Neural cell (in vitro differentiated cells): ENCODE results near the gene SH3BP4. TPM values are rescaled to one million over a fixed set of nuclear protein-coding genes. Genes with fewer than 3 reads are reported as not detected.

Experiments
- H2AFZ ChIP-seq: fragments of 200-600, 300-800 bp; sonication (generic), shearing (Covaris generic); 2 replicates; pipeline ENCODE4 v1.6.0; 2014; ENCODE audit warnings: low read depth, mild to moderate bottlenecking, antibody characterized with exemption, low read length, moderate library complexity
- H3F3A ChIP-seq: fragments of 200-600 bp; shearing (Covaris generic); 2 replicates; pipeline ENCODE4 v1.6.1; 2016; ENCODE audit warnings: mild to moderate bottlenecking, moderate library complexity, mixed read lengths, antibody characterized with exemption, low read length; ENCODE audit not compliant: insufficient read depth, poor library complexity, severe bottlenecking
- H3K27ac ChIP-seq: fragments of 200-600, 300-800 bp; sonication (generic), shearing (Covaris generic); 2 replicates; pipeline ENCODE4 v1.5.1; 2014; ENCODE audit warnings: mild to moderate bottlenecking, low read length, moderate library complexity
- H3K27me3 ChIP-seq: fragments of 300-800, 200-600 bp; sonication (generic), shearing (Covaris generic); 2 replicates; pipeline ENCODE4 v1.6.0; 2014; ENCODE audit warnings: mild to moderate bottlenecking, low read depth, low read length, moderate library complexity; ENCODE audit not compliant: insufficient read depth
- H3K36me3 ChIP-seq: fragments of 300-800, 200-600 bp; sonication (generic), shearing (Covaris generic); 2 replicates; pipeline ENCODE4 v1.5.1; 2014; ENCODE audit warnings: mild to moderate bottlenecking, antibody characterized with exemption, low read length, moderate library complexity; ENCODE audit not compliant: insufficient read depth
- H3K4me2 ChIP-seq: fragments of 300-800, 200-600 bp; sonication (generic), shearing (Covaris generic); 2 replicates; pipeline ENCODE4 v1.6.0; 2014; ENCODE audit warnings: mild to moderate bottlenecking, low read length
- H3K4me3 ChIP-seq: fragments of 300-800, 200-600 bp; sonication (generic), shearing (Covaris generic); 2 replicates; pipeline ENCODE4 v1.5.1; 2014; ENCODE audit warnings: mild to moderate bottlenecking, low read length, moderate library complexity
- H3K79me2 ChIP-seq: fragments of 200-600 bp; shearing (Covaris generic); replicated peaks from 2 replicates; pipeline ENCODE4 v1.6.0; 2014; ENCODE audit warnings: mild to moderate bottlenecking, low read length, moderate library complexity; ENCODE audit not compliant: insufficient read depth
- H3K9ac ChIP-seq: fragments of 300-800, 200-600 bp; sonication (generic), shearing (Covaris generic); 2 replicates; pipeline ENCODE4 v1.6.1; 2016; ENCODE audit warnings: mild to moderate bottlenecking, low read length, mixed read lengths
- H3K9me2 ChIP-seq: fragments of 200-600 bp; shearing (Covaris generic); 2 replicates; pipeline ENCODE4 v1.6.1; 2016; ENCODE audit warnings: mild to moderate bottlenecking, low read length, mixed read lengths; ENCODE audit not compliant: insufficient read depth
- H3K9me3 ChIP-seq: fragments of 200-600, 300-800 bp; sonication (generic), shearing (Covaris generic); 2 replicates; pipeline ENCODE4 v1.6.1; 2016; ENCODE audit warnings: mild to moderate bottlenecking, mixed run types, low read length, moderate library complexity, mixed read lengths
- H4K20me1 ChIP-seq: fragments of 200-600 bp; shearing (Covaris generic); 2 replicates; pipeline ENCODE4 v1.6.1; 2016; ENCODE audit warnings: mild to moderate bottlenecking, mixed run types; ENCODE audit not compliant: insufficient read depth
- EP300 ChIP-seq: fragments of 450-650 bp; conservative IDR thresholded peaks from 2 replicates; pipeline ENCODE4 v1.6.1; 2014; ENCODE audit warnings: antibody characterized with exemption, mild to moderate bottlenecking, moderate library complexity; ENCODE audit not compliant: poor library complexity, severe bottlenecking
- EZH2 ChIP-seq: fragments of 200-600, 300-800 bp; shearing (Covaris generic), sonication (generic); IDR thresholded peaks from 2 replicates; pipeline ENCODE4 v1.6.1; 2014; ENCODE audit warnings: antibody characterized with exemption, low read length, borderline replicate concordance, mild to moderate bottlenecking; ENCODE audit not compliant: insufficient read depth, poor library complexity, severe bottlenecking
- MXI1 ChIP-seq: fragments of 450-650 bp; conservative IDR thresholded peaks from 2 replicates; pipeline ENCODE4 v1.6.1; 2014; ENCODE audit warnings: antibody characterized with exemption, mild to moderate bottlenecking; ENCODE audit not compliant: poor library complexity, severe bottlenecking
- POLR2AphosphoS5 ChIP-seq: IDR thresholded peaks from 2 replicates; pipeline ENCODE4 v1.6.1; 2012
- RAD21 ChIP-seq: fragments of 450-650 bp; conservative IDR thresholded peaks from 2 replicates; pipeline ENCODE4 v1.6.1; 2014; ENCODE audit warnings: antibody characterized with exemption, mild to moderate bottlenecking, moderate library complexity
- SMC3 ChIP-seq: fragments of 450-650 bp; conservative IDR thresholded peaks from 2 replicates; pipeline ENCODE4 v1.6.1; 2014; ENCODE audit warnings: antibody characterized with exemption, mild to moderate bottlenecking, moderate library complexity; ENCODE audit not compliant: poor library complexity
- TAF1 ChIP-seq: IDR thresholded peaks from 2 replicates; pipeline ENCODE4 v1.6.1; 2012; ENCODE audit warnings: low read depth
- polyA plus RNA-seq: library from polyadenylated mRNA; depleted of rRNA; stranded (reverse); fragments of >200 nt; gene quantifications from 2 replicates; pipeline ENCODE4 v1.2.3, GENCODE V29; 2014
- TF ChIP-seq, protein P1 (sequence below): IDR thresholded peaks from 2 replicates; pipeline ENCODE4 v1.6.1; 2012; ENCODE audit warnings: borderline replicate concordance
- TF ChIP-seq, protein P2 (sequence below): fragments of 450-650 bp; IDR thresholded peaks from 2 replicates; pipeline ENCODE4 v1.5.1; 2014; ENCODE audit warnings: antibody characterized with exemption, mild to moderate bottlenecking, moderate library complexity; ENCODE audit not compliant: poor library complexity, severe bottlenecking

The SH3BP4 gene
- polyA plus RNA-seq, 1 donor from 2014 or later, result 3.3 TPM

DNA sequence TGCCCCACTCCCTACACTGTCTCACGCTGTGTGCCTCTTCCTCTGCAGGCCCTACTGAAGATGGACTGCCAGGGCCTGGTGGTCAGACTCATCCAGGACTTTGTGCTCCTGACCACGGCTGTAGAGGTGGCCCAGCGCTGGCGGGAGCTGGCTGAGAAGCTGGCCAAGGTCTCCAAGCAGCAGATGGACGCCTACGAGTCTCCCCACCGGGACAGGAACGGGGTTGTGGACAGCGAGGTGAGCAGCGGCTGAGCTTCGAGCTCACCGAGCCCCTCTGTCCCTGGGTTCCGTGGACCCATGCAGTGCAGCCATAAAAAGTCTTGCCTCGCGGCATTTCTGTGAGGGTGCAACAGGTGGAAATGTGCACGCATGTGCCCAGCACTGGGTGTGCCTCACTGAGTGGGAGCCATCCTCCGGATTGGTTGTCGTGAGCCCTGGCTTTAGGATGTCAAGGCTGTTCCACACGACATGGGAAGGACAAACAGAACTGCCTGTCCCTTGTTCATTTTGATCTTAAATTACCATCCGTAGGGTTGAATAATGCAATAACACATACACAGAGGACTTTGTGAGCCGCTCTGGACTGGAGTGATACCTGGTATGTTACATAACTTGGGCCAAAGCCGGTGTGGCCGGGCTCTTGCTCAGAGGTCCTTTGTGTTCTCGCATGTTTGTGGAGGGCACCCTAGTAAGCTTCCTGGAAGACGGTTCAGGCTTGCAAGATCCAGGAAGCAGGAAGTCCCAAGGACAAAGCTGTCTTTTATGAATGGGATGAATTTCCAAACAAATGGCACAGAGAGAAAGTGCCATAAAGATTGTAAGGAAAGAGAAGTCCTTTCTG lies 100.9 kb downstream of the SH3BP4 start:
- Histone ChIP-seq H3F3A (no peaks in the 10 kb centered on the region), H3K27me3 (no peaks in the 10 kb centered on the region), H3K4me3 (no peak overlapping the region), H3K4me2 (no peak overlapping the region), H2AFZ (no peak overlapping the region), H3K27ac (no peak overlapping the region), H3K9me2 (no peaks in the 10 kb centered on the region), H3K9me3 (no peaks in the 10 kb centered on the region), H3K9ac (no peak overlapping the region), H4K20me1 (no peaks in the 10 kb centered on the region), H3K79me2 (no peaks in the 10 kb centered on the region), H3K36me3 (no peaks in the 10 kb centered on the region)
- TF ChIP-seq EZH2, result no peak
- no peak for TF ChIP-seq MXI1
- TF ChIP-seq RAD21, result no peak
- no peak for TF ChIP-seq SMC3
- TF ChIP-seq, protein P1, sequence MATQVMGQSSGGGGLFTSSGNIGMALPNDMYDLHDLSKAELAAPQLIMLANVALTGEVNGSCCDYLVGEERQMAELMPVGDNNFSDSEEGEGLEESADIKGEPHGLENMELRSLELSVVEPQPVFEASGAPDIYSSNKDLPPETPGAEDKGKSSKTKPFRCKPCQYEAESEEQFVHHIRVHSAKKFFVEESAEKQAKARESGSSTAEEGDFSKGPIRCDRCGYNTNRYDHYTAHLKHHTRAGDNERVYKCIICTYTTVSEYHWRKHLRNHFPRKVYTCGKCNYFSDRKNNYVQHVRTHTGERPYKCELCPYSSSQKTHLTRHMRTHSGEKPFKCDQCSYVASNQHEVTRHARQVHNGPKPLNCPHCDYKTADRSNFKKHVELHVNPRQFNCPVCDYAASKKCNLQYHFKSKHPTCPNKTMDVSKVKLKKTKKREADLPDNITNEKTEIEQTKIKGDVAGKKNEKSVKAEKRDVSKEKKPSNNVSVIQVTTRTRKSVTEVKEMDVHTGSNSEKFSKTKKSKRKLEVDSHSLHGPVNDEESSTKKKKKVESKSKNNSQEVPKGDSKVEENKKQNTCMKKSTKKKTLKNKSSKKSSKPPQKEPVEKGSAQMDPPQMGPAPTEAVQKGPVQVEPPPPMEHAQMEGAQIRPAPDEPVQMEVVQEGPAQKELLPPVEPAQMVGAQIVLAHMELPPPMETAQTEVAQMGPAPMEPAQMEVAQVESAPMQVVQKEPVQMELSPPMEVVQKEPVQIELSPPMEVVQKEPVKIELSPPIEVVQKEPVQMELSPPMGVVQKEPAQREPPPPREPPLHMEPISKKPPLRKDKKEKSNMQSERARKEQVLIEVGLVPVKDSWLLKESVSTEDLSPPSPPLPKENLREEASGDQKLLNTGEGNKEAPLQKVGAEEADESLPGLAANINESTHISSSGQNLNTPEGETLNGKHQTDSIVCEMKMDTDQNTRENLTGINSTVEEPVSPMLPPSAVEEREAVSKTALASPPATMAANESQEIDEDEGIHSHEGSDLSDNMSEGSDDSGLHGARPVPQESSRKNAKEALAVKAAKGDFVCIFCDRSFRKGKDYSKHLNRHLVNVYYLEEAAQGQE, result no peak
- TF ChIP-seq TAF1, result no peak
- no peak for TF ChIP-seq EP300

DNA sequence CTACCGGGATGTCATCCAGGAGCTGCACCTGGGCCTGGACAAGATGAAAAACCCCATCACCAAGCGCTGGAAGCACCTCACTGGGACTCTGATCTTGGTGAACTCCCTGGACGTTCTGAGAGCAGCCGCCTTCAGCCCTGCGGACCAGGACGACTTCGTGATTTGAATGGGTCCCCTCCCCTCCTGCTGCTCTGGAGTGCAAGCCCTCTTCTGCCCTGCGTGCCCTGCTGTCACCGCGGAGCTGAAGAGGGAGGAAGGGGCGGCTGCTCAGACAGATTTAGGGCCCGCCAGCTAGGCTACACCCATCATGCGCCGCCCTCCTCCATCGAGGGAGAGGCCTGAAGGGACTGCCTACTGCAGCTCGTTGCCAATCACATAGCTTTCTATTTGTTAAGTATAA lies 101.8 kb downstream of the SH3BP4 start:
- H3K9ac ChIP-seq, result no peak overlapping the region
- no peaks in the 10 kb centered on the region for H3K27me3 ChIP-seq
- no peaks in the 10 kb centered on the region for H3K36me3 ChIP-seq
- H3K4me2 ChIP-seq, result no peak overlapping the region
- H3K27ac ChIP-seq, result no peak overlapping the region
- no peak overlapping the region for H2AFZ ChIP-seq
- no peaks in the 10 kb centered on the region for H3F3A ChIP-seq
- H3K79me2 ChIP-seq, result no peaks in the 10 kb centered on the region
- H3K4me3 ChIP-seq, result no peak overlapping the region
- H4K20me1 ChIP-seq, result no peaks in the 10 kb centered on the region
- no peak for TF ChIP-seq SMC3
- TF ChIP-seq POLR2AphosphoS5, result no peak
- TF ChIP-seq EZH2, result no peak
- TF ChIP-seq, protein P1, result no peak
- TF ChIP-seq RAD21, result no peak
- TF ChIP-seq TAF1, result no peak
- no peak for TF ChIP-seq MXI1
- TF ChIP-seq, protein P2, sequence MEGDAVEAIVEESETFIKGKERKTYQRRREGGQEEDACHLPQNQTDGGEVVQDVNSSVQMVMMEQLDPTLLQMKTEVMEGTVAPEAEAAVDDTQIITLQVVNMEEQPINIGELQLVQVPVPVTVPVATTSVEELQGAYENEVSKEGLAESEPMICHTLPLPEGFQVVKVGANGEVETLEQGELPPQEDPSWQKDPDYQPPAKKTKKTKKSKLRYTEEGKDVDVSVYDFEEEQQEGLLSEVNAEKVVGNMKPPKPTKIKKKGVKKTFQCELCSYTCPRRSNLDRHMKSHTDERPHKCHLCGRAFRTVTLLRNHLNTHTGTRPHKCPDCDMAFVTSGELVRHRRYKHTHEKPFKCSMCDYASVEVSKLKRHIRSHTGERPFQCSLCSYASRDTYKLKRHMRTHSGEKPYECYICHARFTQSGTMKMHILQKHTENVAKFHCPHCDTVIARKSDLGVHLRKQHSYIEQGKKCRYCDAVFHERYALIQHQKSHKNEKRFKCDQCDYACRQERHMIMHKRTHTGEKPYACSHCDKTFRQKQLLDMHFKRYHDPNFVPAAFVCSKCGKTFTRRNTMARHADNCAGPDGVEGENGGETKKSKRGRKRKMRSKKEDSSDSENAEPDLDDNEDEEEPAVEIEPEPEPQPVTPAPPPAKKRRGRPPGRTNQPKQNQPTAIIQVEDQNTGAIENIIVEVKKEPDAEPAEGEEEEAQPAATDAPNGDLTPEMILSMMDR, result no peak
- no peak for TF ChIP-seq EP300
- no peaks in the 10 kb centered on the region for H3K9me3 ChIP-seq
- H3K9me2 ChIP-seq, result no peaks in the 10 kb centered on the region
